Thyroid gland (tissue), 4 donors: Measurements from ENCODE around the gene LECT2. TPM values are rescaled to one million over a fixed set of nuclear protein-coding genes. Genes with fewer than 3 reads are reported as not detected.

Source experiments
- DNase-seq, 2 donors: peaks; one replicate each; pipeline ENCODE4 v3.0.0-alpha.2; 2019
- H3K27ac ChIP-seq, 3 donors: fragments of 200-600 bp; sonication (generic); 1 replicate in 2 of 3; 2 replicates in 1 of 3; pipeline ENCODE4 v1.5.1; 2016 to 2019; ENCODE audit warnings: mild to moderate bottlenecking in 1 of 3, moderate library complexity in 1 of 3
- H3K27me3 ChIP-seq: fragments of 200-600 bp; sonication (generic); one replicate; pipeline ENCODE4 v1.5.1; 2019
- H3K36me3 ChIP-seq, 2 donors: fragments of 200-600 bp; sonication (generic); one replicate each; pipeline ENCODE4 v1.5.1; 2016 to 2019
- H3K4me1 ChIP-seq, 2 donors: fragments of 200-600 bp; sonication (generic); one replicate each; pipeline ENCODE4 v1.5.1; 2017 to 2019
- H3K4me3 ChIP-seq, 3 donors: fragments of 200-600 bp; sonication (generic); replicated peaks in 1 of 3; 1 replicate in 2 of 3; 2 replicates in 1 of 3; pipeline ENCODE4 v1.5.1; 2016; ENCODE audit warnings: mild to moderate bottlenecking in 1 of 3
- H3K9me3 ChIP-seq: fragments of 200-600 bp; sonication (generic); one replicate; pipeline ENCODE4 v1.5.1; 2017
- CTCF ChIP-seq, 6 experiments: fragments of 200-600 bp in 3 of 6; fragments of 450-650 bp in 3 of 6; sonication (generic) in 3 of 6; IDR thresholded peaks; one replicate each; pipeline ENCODE4 v1.5.1; 2016 to 2019; ENCODE audit warnings: antibody characterized with exemption in 6 of 6, mild to moderate bottlenecking in 2 of 6, inconsistent platforms in 1 of 6, moderate library complexity in 1 of 6
- POLR2A ChIP-seq, 2 donors: fragments of 450-650 bp; IDR thresholded peaks; one replicate each; pipeline ENCODE4 v1.6.1; 2017; ENCODE audit warnings: antibody characterized with exemption in 2 of 2, mild to moderate bottlenecking in 2 of 2, moderate library complexity in 1 of 2
- WGBS, 2 donors: methylation state at CpG; one replicate each; pipeline ENCODE4 v1.1.5; 2017; 5-methylcytosine and 5-hydroxymethylcytosine counted together
- intact Hi-C: fragments of 100-400 bp; cut with DNase I; formaldehyde crosslinking; loops from one replicate; pipeline ENCODE4 v1.15.1; 2023
- total RNA-seq, 4 donors: library from RNA; depleted of rRNA; stranded (reverse); fragments of >200 nt; gene quantifications; one replicate each; pipeline ENCODE4 v1.2.3, GENCODE V29; 2016

The LECT2 gene
- total RNA-seq, 4 donors from 2014 or later: not detected

DNA sequence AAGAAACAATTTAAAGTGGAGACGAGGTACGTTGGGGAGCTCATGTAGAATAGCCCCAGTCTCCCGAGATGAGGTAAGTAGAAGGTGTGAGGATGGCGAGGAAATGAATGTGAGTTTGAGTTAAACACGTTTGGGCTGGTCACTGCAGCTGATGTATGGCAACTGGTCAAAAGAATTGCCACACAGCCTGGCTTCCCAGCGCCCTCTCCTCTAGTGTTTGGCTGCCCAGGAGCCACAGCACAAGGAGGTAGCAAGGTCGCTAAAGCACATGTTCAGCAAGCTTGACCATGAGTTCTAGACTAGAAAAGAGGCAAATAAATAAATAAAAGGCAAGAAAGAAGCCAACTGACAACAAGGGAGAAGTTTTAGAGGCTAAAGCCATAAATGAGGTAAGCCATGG lies 21.4 kb upstream of the LECT2 start:
- no peaks in the 10 kb centered on the region for H3K27me3 ChIP-seq
- no peak for DNase-seq
- no peaks in the 10 kb centered on the region for H3K4me1 ChIP-seq
- no peak overlapping the region for H3K27ac ChIP-seq
- no peak for TF ChIP-seq CTCF (IDR thresholded peaks at IDR 0.05)
- TF ChIP-seq POLR2A (IDR thresholded peaks at IDR 0.05): no peak
- 93 to 94% methylated on average over 7 of the region's 7 CpGs for WGBS, 2 donors
- no peaks in the 10 kb centered on the region for H3K36me3 ChIP-seq
- intact Hi-C loops: no loop called here
- no peak overlapping the region for H3K4me3 ChIP-seq
- no peaks in the 10 kb centered on the region for H3K9me3 ChIP-seq

- no peak overlapping the region for H3K27ac ChIP-seq
- H3K36me3 ChIP-seq: no peaks in the 10 kb centered on the region
- no peak for DNase-seq
- TF ChIP-seq POLR2A (IDR thresholded peaks at IDR 0.05) (no peak), CTCF (IDR thresholded peaks at IDR 0.05) (no peak)
- no peaks in the 10 kb centered on the region for H3K4me1 ChIP-seq
- no peaks in the 10 kb centered on the region for H3K27me3 ChIP-seq
- WGBS, 2 donors: 98 to 99% methylated on average over 4 of the region's 4 CpGs
- no peak overlapping the region for H3K4me3 ChIP-seq
- intact Hi-C loops: no loop called here
- no peaks in the 10 kb centered on the region for H3K9me3 ChIP-seq
Measured at GRCh38 chr5:135975122-135975521, 20.3 kb upstream of the LECT2 start.

DNA sequence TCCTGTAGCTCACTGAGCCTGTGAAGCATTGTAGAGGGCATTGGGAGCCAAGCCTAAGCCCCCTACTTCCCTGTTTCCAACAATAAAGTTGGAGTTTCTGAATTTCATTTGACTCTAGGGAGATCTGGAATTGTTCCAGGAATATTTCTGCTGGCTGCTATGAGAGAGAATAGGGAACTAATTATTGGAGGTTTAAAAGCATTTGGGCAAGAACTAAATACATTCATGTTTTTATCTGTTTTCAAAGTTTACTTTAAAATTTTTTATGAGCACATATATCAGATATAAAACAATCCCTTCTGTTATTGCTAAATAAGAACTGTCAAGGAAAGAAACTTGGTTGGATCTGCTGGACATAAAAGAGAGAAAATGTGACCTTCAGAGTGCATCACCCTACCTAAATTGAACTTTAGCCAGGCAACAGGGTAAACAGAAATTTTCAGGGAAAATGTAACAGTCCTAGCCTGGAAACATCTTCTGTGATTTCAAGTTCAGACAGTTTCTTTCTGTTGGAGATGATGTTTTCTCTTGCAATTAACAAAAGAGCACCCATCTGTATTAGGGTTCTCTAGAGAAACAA lies 19.3 kb upstream of the LECT2 start:
- no peak for DNase-seq
- TF ChIP-seq CTCF (IDR thresholded peaks at IDR 0.05) (no peak), POLR2A (IDR thresholded peaks at IDR 0.05) (no peak)
- H3K4me1 ChIP-seq: no peaks in the 10 kb centered on the region
- H3K9me3 ChIP-seq: no peaks in the 10 kb centered on the region
- no peaks in the 10 kb centered on the region for H3K27me3 ChIP-seq
- intact Hi-C loops: no loop called here
- H3K27ac ChIP-seq: no peak overlapping the region
- no peak overlapping the region for H3K4me3 ChIP-seq
- H3K36me3 ChIP-seq: no peaks in the 10 kb centered on the region

DNA sequence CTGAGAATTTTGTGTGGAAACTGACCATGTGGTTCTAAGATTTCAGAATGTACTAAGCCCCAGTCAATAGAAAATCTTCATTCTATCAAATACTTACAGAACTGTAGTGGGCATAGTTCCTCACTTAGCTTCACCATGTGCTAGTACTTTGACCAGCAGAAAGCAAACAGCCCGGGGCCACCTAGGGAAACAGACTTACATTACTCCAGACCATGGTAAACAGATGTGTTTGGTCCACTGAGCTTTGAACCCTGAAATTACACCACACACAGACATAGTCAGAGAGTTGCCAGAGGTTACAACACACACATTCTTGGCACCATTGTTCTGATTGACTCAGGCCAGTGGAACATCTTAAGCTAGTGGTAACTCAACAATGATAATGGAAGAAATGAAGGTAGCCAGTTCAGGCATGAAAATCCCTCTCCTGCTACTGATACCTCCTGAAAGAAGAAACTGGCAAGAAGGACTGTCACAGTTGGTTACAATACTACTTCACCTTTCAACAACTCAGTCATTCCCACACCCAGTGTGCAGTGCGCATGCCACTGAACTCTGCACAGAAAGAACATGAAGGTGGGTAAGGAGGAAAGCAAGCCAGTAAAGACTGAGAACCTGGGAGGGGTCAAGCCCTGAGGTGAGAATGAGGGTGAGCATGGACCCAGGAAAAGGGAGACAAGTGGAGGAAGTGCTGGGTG lies 18.7 kb upstream of the LECT2 start:
- no peaks in the 10 kb centered on the region for H3K27me3 ChIP-seq
- H3K4me3 ChIP-seq: no peak overlapping the region
- intact Hi-C loops: no loop called here
- H3K4me1 ChIP-seq: no peaks in the 10 kb centered on the region
- DNase-seq: no peak
- H3K9me3 ChIP-seq: no peaks in the 10 kb centered on the region
- no peak for TF ChIP-seq CTCF (IDR thresholded peaks at IDR 0.05)
- TF ChIP-seq POLR2A (IDR thresholded peaks at IDR 0.05): no peak
- WGBS, 2 donors: 91 to 100% methylated on average over 2 of the region's 2 CpGs
- H3K36me3 ChIP-seq: no peaks in the 10 kb centered on the region
- no peak overlapping the region for H3K27ac ChIP-seq

- intact Hi-C loops: no loop called here
- no peak for DNase-seq
- WGBS, 2 donors: 0% methylated on average over 1 of the region's 1 CpG
- TF ChIP-seq POLR2A (IDR thresholded peaks at IDR 0.05) (no peak), CTCF (IDR thresholded peaks at IDR 0.05) (no peak)
- Histone ChIP-seq H3K4me3 (no peak overlapping the region), H3K27ac (no peak overlapping the region), H3K27me3 (no peaks in the 10 kb centered on the region), H3K4me1 (no peaks in the 10 kb centered on the region), H3K9me3 (no peaks in the 10 kb centered on the region), H3K36me3 (no peaks in the 10 kb centered on the region)
Measured at GRCh38 chr5:135971701-135972100, 16.9 kb upstream of the LECT2 start.
